ENCODE results near the gene CHN2. TPM values are rescaled to one million over a fixed set of nuclear protein-coding genes. Genes with fewer than 3 reads are reported as not detected.

The CHN2 gene
- polyA plus RNA-seq, 1 donor from 2014 or later = 136 TPM

GRCh38 chr7:29416938-29417305, 222.3 kb downstream of the CHN2 start:
- H2AFZ ChIP-seq (ENCODE audit: low read depth, low read length) = no peak overlapping the region
- no peaks in the 10 kb centered on the region for H3K27me3 ChIP-seq (ENCODE audit: insufficient read depth, low read depth, low read length)
- no peak overlapping the region for H3K4me2 ChIP-seq (ENCODE audit: low read length)
- H3F3A ChIP-seq (ENCODE audit: insufficient read depth, low read length, poor library complexity, severe bottlenecking) = no peaks in the 10 kb centered on the region
- H3K79me2 ChIP-seq (replicated peaks; ENCODE audit: insufficient read depth, low read length) = no peaks in the 10 kb centered on the region
- H3K4me3 ChIP-seq (ENCODE audit: low read length) = no peak overlapping the region
- no peak overlapping the region for H3K9ac ChIP-seq (ENCODE audit: low read length)
- H3K27ac ChIP-seq (ENCODE audit: low read length) = no peak overlapping the region
- no peaks in the 10 kb centered on the region for H4K20me1 ChIP-seq (ENCODE audit: insufficient read depth)
- H3K9me2 ChIP-seq (ENCODE audit: insufficient read depth, low read length) = no peaks in the 10 kb centered on the region
- H3K9me3 ChIP-seq (ENCODE audit: low read length) = no peaks in the 10 kb centered on the region
- H3K36me3 ChIP-seq (ENCODE audit: insufficient read depth, low read length) = no peaks in the 10 kb centered on the region
- TF ChIP-seq REST (IDR thresholded peaks at IDR 0.05; ENCODE audit: borderline replicate concordance) (no peak), SMC3 (conservative IDR thresholded peaks at IDR 0.05; ENCODE audit: poor library complexity) (no peak), TAF1 (IDR thresholded peaks at IDR 0.05; ENCODE audit: low read depth) (no peak), CTCF (IDR thresholded peaks at IDR 0.05; ENCODE audit: poor library complexity, severe bottlenecking) (no peak), EZH2 (IDR thresholded peaks at IDR 0.05; ENCODE audit: borderline replicate concordance, insufficient read depth, low read length, poor library complexity, severe bottlenecking) (no peak), RAD21 (conservative IDR thresholded peaks at IDR 0.05) (no peak), EP300 (conservative IDR thresholded peaks at IDR 0.05; ENCODE audit: poor library complexity, severe bottlenecking) (no peak), POLR2AphosphoS5 (IDR thresholded peaks at IDR 0.05) (no peak), MXI1 (conservative IDR thresholded peaks at IDR 0.05; ENCODE audit: poor library complexity, severe bottlenecking) (no peak)

GRCh38 chr7:29418056-29418455, 223.5 kb downstream of the CHN2 start:
- no peaks in the 10 kb centered on the region for H3F3A ChIP-seq (ENCODE audit: insufficient read depth, low read length, poor library complexity, severe bottlenecking)
- H3K9ac ChIP-seq (ENCODE audit: low read length) = no peak overlapping the region
- H2AFZ ChIP-seq (ENCODE audit: low read depth, low read length) = no peak overlapping the region
- H3K4me3 ChIP-seq (ENCODE audit: low read length) = no peak overlapping the region
- H3K9me2 ChIP-seq (ENCODE audit: insufficient read depth, low read length) = no peaks in the 10 kb centered on the region
- no peak overlapping the region for H3K4me2 ChIP-seq (ENCODE audit: low read length)
- H3K9me3 ChIP-seq (ENCODE audit: low read length) = no peaks in the 10 kb centered on the region
- no peaks in the 10 kb centered on the region for H4K20me1 ChIP-seq (ENCODE audit: insufficient read depth)
- TF ChIP-seq SMC3 (conservative IDR thresholded peaks at IDR 0.05; ENCODE audit: poor library complexity) (no peak), EZH2 (IDR thresholded peaks at IDR 0.05; ENCODE audit: borderline replicate concordance, insufficient read depth, low read length, poor library complexity, severe bottlenecking) (no peak)
- H3K79me2 ChIP-seq (replicated peaks; ENCODE audit: insufficient read depth, low read length) = no peaks in the 10 kb centered on the region
- no peaks in the 10 kb centered on the region for H3K27me3 ChIP-seq (ENCODE audit: insufficient read depth, low read depth, low read length)
- H3K27ac ChIP-seq (ENCODE audit: low read length) = no peak overlapping the region
- H3K36me3 ChIP-seq (ENCODE audit: insufficient read depth, low read length) = no peaks in the 10 kb centered on the region

- Histone ChIP-seq H3K9me2 (ENCODE audit: insufficient read depth, low read length) (no peaks in the 10 kb centered on the region), H4K20me1 (ENCODE audit: insufficient read depth) (no peaks in the 10 kb centered on the region), H3K4me2 (ENCODE audit: low read length) (no peak overlapping the region), H3K79me2 (replicated peaks; ENCODE audit: insufficient read depth, low read length) (no peaks in the 10 kb centered on the region), H3K4me3 (ENCODE audit: low read length) (no peak overlapping the region), H2AFZ (ENCODE audit: low read depth, low read length) (no peak overlapping the region), H3K27ac (ENCODE audit: low read length) (no peak overlapping the region), H3K9me3 (ENCODE audit: low read length) (no peaks in the 10 kb centered on the region), H3K36me3 (ENCODE audit: insufficient read depth, low read length) (no peaks in the 10 kb centered on the region), H3F3A (ENCODE audit: insufficient read depth, low read length, poor library complexity, severe bottlenecking) (no peaks in the 10 kb centered on the region), H3K9ac (ENCODE audit: low read length) (no peak overlapping the region), H3K27me3 (ENCODE audit: insufficient read depth, low read depth, low read length) (no peaks in the 10 kb centered on the region)
- TF ChIP-seq POLR2AphosphoS5 (IDR thresholded peaks at IDR 0.05) (no peak), SMC3 (conservative IDR thresholded peaks at IDR 0.05; ENCODE audit: poor library complexity) (no peak), EZH2 (IDR thresholded peaks at IDR 0.05; ENCODE audit: borderline replicate concordance, insufficient read depth, low read length, poor library complexity, severe bottlenecking) (no peak), REST (IDR thresholded peaks at IDR 0.05; ENCODE audit: borderline replicate concordance) (no peak), CTCF (IDR thresholded peaks at IDR 0.05; ENCODE audit: poor library complexity, severe bottlenecking) (no peak), RAD21 (conservative IDR thresholded peaks at IDR 0.05) (no peak), MXI1 (conservative IDR thresholded peaks at IDR 0.05; ENCODE audit: poor library complexity, severe bottlenecking) (no peak), TAF1 (IDR thresholded peaks at IDR 0.05; ENCODE audit: low read depth) (no peak), EP300 (conservative IDR thresholded peaks at IDR 0.05; ENCODE audit: poor library complexity, severe bottlenecking) (no peak)
These were observed 224.1 kb downstream of the CHN2 start for GRCh38 chr7:29418651-29419050.
